ENCODE data around the gene LRRC7.

GRCh38 chr1:69728206-69728605, 160.5 kb downstream of the LRRC7 start:
- TF ChIP-seq CTCF (conservative IDR thresholded peaks at IDR 0.05; ENCODE audit: low read depth, low read length) (no peak), EZH2 (IDR thresholded peaks at IDR 0.05; ENCODE audit: borderline replicate concordance, low read depth, low read length, poor library complexity, severe bottlenecking) (no peak)
